ENCODE data around the gene NUDT17.

NUDT17 gene

GRCh38 chr1:145871994-145872924 lies 26.8 kb downstream of the NUDT17 start:
- TF ChIP-seq CTCF (conservative IDR thresholded peaks at IDR 0.05; ENCODE audit: low read depth, low read length), result no peak
- peak overlapping the region; percentile 37 for H3K4me3 ChIP-seq (ENCODE audit: low read length)
- DNase-seq (ENCODE audit: low read depth), result no peak

- no peak for TF ChIP-seq CTCF (conservative IDR thresholded peaks at IDR 0.05; ENCODE audit: low read depth, low read length)
- H3K4me3 ChIP-seq (ENCODE audit: low read length), result no peak overlapping the region
- no peak for DNase-seq (ENCODE audit: low read depth)
Observed at GRCh38 chr1:145874646-145875045, 29.2 kb downstream of the NUDT17 start.

- H3K4me3 ChIP-seq (ENCODE audit: low read length), result no peak overlapping the region
- DNase-seq (ENCODE audit: low read depth), result peak; percentile 76
- TF ChIP-seq CTCF (conservative IDR thresholded peaks at IDR 0.05; ENCODE audit: low read depth, low read length), result no peak
Observed at GRCh38 chr1:145877923-145878486, 32.6 kb downstream of the NUDT17 start.

GRCh38 chr1:145878724-145879123 lies 33.3 kb downstream of the NUDT17 start:
- DNase-seq (ENCODE audit: low read depth), result no peak
- TF ChIP-seq CTCF (conservative IDR thresholded peaks at IDR 0.05; ENCODE audit: low read depth, low read length), result no peak
- H3K4me3 ChIP-seq (ENCODE audit: low read length), result no peak overlapping the region

GRCh38 chr1:145879775-145880174 lies 34.3 kb downstream of the NUDT17 start:
- no peak for DNase-seq (ENCODE audit: low read depth)
- TF ChIP-seq CTCF (conservative IDR thresholded peaks at IDR 0.05; ENCODE audit: low read depth, low read length), result no peak
- no peak overlapping the region for H3K4me3 ChIP-seq (ENCODE audit: low read length)

- no peak overlapping the region for H3K4me3 ChIP-seq (ENCODE audit: low read length)
- no peak for DNase-seq (ENCODE audit: low read depth)
- no peak for TF ChIP-seq CTCF (conservative IDR thresholded peaks at IDR 0.05; ENCODE audit: low read depth, low read length)
Observed at GRCh38 chr1:145884675-145885074, 39.2 kb downstream of the NUDT17 start.
